K562 (cell line): Measurements from ENCODE around the gene SOHLH1. TPM values are rescaled to one million over a fixed set of nuclear protein-coding genes. Genes with fewer than 3 reads are reported as not detected.

ENCODE experiments used
- ATAC-seq: fragments of 200-7000 bp; cut with Tn5 transposase; 3 replicates; pipeline ENCODE4 v1.9.1; 2020; ENCODE audit warnings: moderate library complexity
- BruUV-seq: library from RNA; stranded (reverse); fragments of 400-500 nt; replicated peaks from 2 replicates; lab custom pipeline; 2021; lab: Mats Ljungman, UMichigan
- CTCF ChIA-PET: fragments of 300-600 bp; formaldehyde crosslinking; extraction: SDS; loops from one replicate; lab custom pipeline; 2021; ENCODE audit warnings: low intra/inter-chr PET ratio; lab: Yijun Ruan, JAX
- POLR2A ChIA-PET: fragments of 300-600, 350-650 bp; sonication (Branson Sonifier 250); formaldehyde crosslinking; extraction: SDS; loops from one replicate; lab custom pipeline; 2021; ENCODE audit warnings: antibody characterized with exemption, inconsistent platforms; lab: Yijun Ruan, JAX
- DNase-seq, 4 experiments: peaks; one replicate each; pipeline versions ENCODE4 v3.0.0 to v3.0.0-alpha.2; 2011 to 2018; ENCODE audit warnings: low spot score in 3 of 4, mixed read lengths in 3 of 4; ENCODE audit errors: extremely low read depth in 1 of 4
- FAIRE-seq: peaks from 2 replicates; lab custom pipeline; 2011; peaks lifted over from hg19 to GRCh38; lab: Jason Lieb, UNC
- H2AFZ ChIP-seq: 2 replicates; pipeline ENCODE4 v1.6.0; 2011; ENCODE audit warnings: low read depth, low read length, control low read depth, inconsistent platforms
- H3K27ac ChIP-seq: fragments of 200-600 bp; 3 replicates; pipeline ENCODE4 v1.8.0; 2011; ENCODE audit warnings: low read depth, mild to moderate bottlenecking, control low read depth, inconsistent platforms, low read length, moderate library complexity, mixed read lengths; ENCODE audit errors: extremely low read depth
- H3K27me3 ChIP-seq, 2 experiments: fragments of 300-600 bp in 1 of 2; 2 replicates in 1 of 2; 3 replicates in 1 of 2; pipeline versions ENCODE4 v1.6.0 to v1.8.0; 2011; ENCODE audit warnings: inconsistent platforms in 2 of 2, low read length in 2 of 2, mild to moderate bottlenecking in 1 of 2, mixed read lengths in 1 of 2, moderate library complexity in 1 of 2; ENCODE audit not compliant: control insufficient read depth in 2 of 2, insufficient read depth in 2 of 2
- H3K36me3 ChIP-seq: fragments of 300-600 bp; 3 replicates; pipeline ENCODE4 v1.8.0; 2011; ENCODE audit warnings: mild to moderate bottlenecking, low read length, inconsistent platforms; ENCODE audit not compliant: control insufficient read depth, insufficient read depth
- H3K4me1 ChIP-seq, 2 experiments: fragments of 200-600 bp in 1 of 2; replicated peaks in 1 of 2; 2 replicates in 1 of 2; 3 replicates in 1 of 2; pipeline versions ENCODE4 v1.5.1 to v1.8.0; 2011; ENCODE audit warnings: inconsistent platforms in 2 of 2, low read length in 2 of 2, mild to moderate bottlenecking in 1 of 2, mixed read lengths in 1 of 2, moderate library complexity in 1 of 2; ENCODE audit not compliant: control insufficient read depth in 2 of 2, insufficient read depth in 2 of 2
- H3K4me2 ChIP-seq: 2 replicates; pipeline ENCODE4 v1.6.1; 2011; ENCODE audit warnings: low read length, control low read depth, inconsistent platforms, mixed read lengths; ENCODE audit not compliant: insufficient read depth
- H3K4me3 ChIP-seq: fragments of 200-600 bp; sonication (generic), shearing (Covaris generic); 2 replicates; pipeline ENCODE4 v1.5.1; 2016; ENCODE audit warnings: control low read depth, inconsistent platforms
- H3K79me2 ChIP-seq: fragments of 200-600 bp; 3 replicates; pipeline ENCODE4 v1.8.0; 2011; ENCODE audit warnings: low read length, inconsistent platforms; ENCODE audit not compliant: control insufficient read depth, insufficient read depth
- H3K9ac ChIP-seq, 2 experiments: 2 replicates each; pipeline versions ENCODE4 v1.6.0 to v1.6.1; 2011; ENCODE audit warnings: low read depth in 2 of 2, low read length in 2 of 2, control low read depth in 1 of 2, inconsistent platforms in 1 of 2, mild to moderate bottlenecking in 1 of 2, mixed read lengths in 1 of 2; ENCODE audit not compliant: insufficient read depth in 1 of 2
- H3K9me1 ChIP-seq: one replicate; pipeline ENCODE4 v1.6.0; 2011; ENCODE audit warnings: inconsistent platforms, mild to moderate bottlenecking, low read length, moderate library complexity; ENCODE audit not compliant: control insufficient read depth, insufficient read depth
- H3K9me3 ChIP-seq: replicated peaks from 2 replicates; pipeline ENCODE4 v1.5.1; 2011; ENCODE audit warnings: low read depth, low read length, inconsistent platforms; ENCODE audit not compliant: control insufficient read depth, insufficient read depth
- H4K20me1 ChIP-seq: replicated peaks from 2 replicates; pipeline ENCODE4 v1.6.1; 2011; ENCODE audit warnings: low read length, inconsistent platforms, mixed read lengths; ENCODE audit not compliant: control insufficient read depth, insufficient read depth
- GABPA ChIP-seq: fragments of 200-800 bp; sonication (Bioruptor generic); conservative IDR thresholded peaks from 2 replicates; pipeline ENCODE4 v1.6.1; 2016; ENCODE audit warnings: low read depth, missing genetic modification characterization, missing compliant biosample characterization
- PYGO2 ChIP-seq: fragments of 450-650 bp; IDR thresholded peaks from 2 replicates; pipeline ENCODE4 v1.6.1; 2016; ENCODE audit warnings: mild to moderate bottlenecking, missing genetic modification characterization, moderate library complexity, missing compliant biosample characterization
- YY1 ChIP-seq, 3 experiments: IDR thresholded peaks; 2 replicates each; pipeline ENCODE4 v1.6.1; 2011; ENCODE audit warnings: low read length in 2 of 3, mild to moderate bottlenecking in 2 of 3, moderate library complexity in 2 of 3, borderline replicate concordance in 1 of 3, control low read depth in 1 of 3, low read depth in 1 of 3; ENCODE audit not compliant: insufficient read depth in 3 of 3, insufficient replicate concordance in 2 of 3, control insufficient read depth in 1 of 3, insufficient read length in 1 of 3; ENCODE audit errors: extremely low read depth in 1 of 3
- ZNF324 ChIP-seq: fragments of 250-450 bp; sonication (Bioruptor Pico); IDR thresholded peaks from 2 replicates; pipeline ENCODE4 v1.4.0; 2020; ENCODE audit warnings: mild to moderate bottlenecking
- ZNF668 ChIP-seq: fragments of 250-450 bp; sonication (Bioruptor Pico); IDR thresholded peaks from 2 replicates; pipeline ENCODE4 v1.8.0; 2022; ENCODE audit warnings: mild to moderate bottlenecking, inconsistent platforms
- WGBS: fragments of 100-300 bp; shearing (Covaris generic); methylation state at CpG from one replicate; pipeline ENCODE4 v1.1.6; 2016; ENCODE audit warnings: low coverage, mixed read lengths; ENCODE audit not compliant: insufficient coverage; ENCODE audit errors: missing lambda C conversion rate; 5-methylcytosine and 5-hydroxymethylcytosine counted together
- in situ Hi-C: fragments of 300-500 bp; cut with MboI; formaldehyde crosslinking; loops from 4 replicates; pipeline ENCODE4 v1.15.0; 2018; ENCODE audit warnings: inconsistent platforms, mixed read lengths
- intact Hi-C: fragments of 100-400 bp; cut with micrococcal nuclease; formaldehyde crosslinking; loops from 2 replicates; pipeline ENCODE4 v1.14.2; 2022
- polyA plus RNA-seq, 8 experiments: library from polyadenylated mRNA; depleted of rRNA in 4 of 8; stranded (reverse) in 5 of 8; unstranded in 3 of 8; fragments of >200 nt; fragmentation: Nextera tagmentation in 2 of 8; fragmentation: Illumina TruSeq in 1 of 8; extraction: Ambion mirVana in 2 of 8; extraction: Trizol in 1 of 8; gene quantifications; 2 replicates each; pipeline versions ENCODE4 v1.2.1 to v1.2.3, GENCODE V29; 2011 to 2014; ENCODE audit warnings: inconsistent platforms in 1 of 8, missing spikeins in 1 of 8
- total RNA-seq, 7 experiments: library from RNA; depleted of rRNA in 6 of 7; stranded (reverse); fragments of >200 nt in 6 of 7; fragmentation: Illumina TruSeq in 2 of 7; extraction: Trizol in 2 of 7; gene quantifications; 2 replicates each; pipeline versions ENCODE4 v1.2.1 to v1.2.3, GENCODE V29; 2011 to 2021; ENCODE audit warnings: low replicate concordance in 1 of 7
- TF ChIP-seq, protein P1 (sequence below): fragments of 250-450 bp; sonication (Bioruptor Pico); IDR thresholded peaks from 2 replicates; pipeline ENCODE4 v1.4.0; 2020
- TF ChIP-seq, protein P2 (sequence below), 2 experiments: fragments of 450-650 bp; formaldehyde crosslinking in 1 of 2; IDR thresholded peaks; 2 replicates each; pipeline versions ENCODE4 v1.4.0 to v1.6.1; 2014 to 2020; ENCODE audit warnings: mild to moderate bottlenecking in 2 of 2, borderline replicate concordance in 1 of 2, low read depth in 1 of 2

Gene SOHLH1
- total and polyA plus RNA-seq, 9 of the 15 experiments (the other 6 are each of a cell fraction or from before 2014, with no cell fraction given): 0.17 to 0.41 (median 0.29) TPM; not detected in 6

- TF ChIP-seq YY1 (IDR thresholded peaks at IDR 0.05; ENCODE audit: borderline replicate concordance in 1 of 3, control insufficient read depth in 1 of 3, extremely low read depth in 1 of 3, insufficient read depth in 3 of 3, insufficient read length in 1 of 3, insufficient replicate concordance in 2 of 3, low read depth in 1 of 3, low read length in 2 of 3): no peak
- TF ChIP-seq, protein P1, sequence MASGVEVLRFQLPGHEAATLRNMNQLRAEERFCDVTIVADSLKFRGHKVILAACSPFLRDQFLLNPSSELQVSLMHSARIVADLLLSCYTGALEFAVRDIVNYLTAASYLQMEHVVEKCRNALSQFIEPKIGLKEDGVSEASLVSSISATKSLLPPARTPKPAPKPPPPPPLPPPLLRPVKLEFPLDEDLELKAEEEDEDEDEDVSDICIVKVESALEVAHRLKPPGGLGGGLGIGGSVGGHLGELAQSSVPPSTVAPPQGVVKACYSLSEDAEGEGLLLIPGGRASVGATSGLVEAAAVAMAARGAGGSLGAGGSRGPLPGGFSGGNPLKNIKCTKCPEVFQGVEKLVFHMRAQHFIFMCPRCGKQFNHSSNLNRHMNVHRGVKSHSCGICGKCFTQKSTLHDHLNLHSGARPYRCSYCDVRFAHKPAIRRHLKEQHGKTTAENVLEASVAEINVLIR (CRISPR knock-in tag): no peak
Observed at GRCh38 chr9:135717410-135717809, 18.1 kb upstream of the SOHLH1 start (continued).

DNA sequence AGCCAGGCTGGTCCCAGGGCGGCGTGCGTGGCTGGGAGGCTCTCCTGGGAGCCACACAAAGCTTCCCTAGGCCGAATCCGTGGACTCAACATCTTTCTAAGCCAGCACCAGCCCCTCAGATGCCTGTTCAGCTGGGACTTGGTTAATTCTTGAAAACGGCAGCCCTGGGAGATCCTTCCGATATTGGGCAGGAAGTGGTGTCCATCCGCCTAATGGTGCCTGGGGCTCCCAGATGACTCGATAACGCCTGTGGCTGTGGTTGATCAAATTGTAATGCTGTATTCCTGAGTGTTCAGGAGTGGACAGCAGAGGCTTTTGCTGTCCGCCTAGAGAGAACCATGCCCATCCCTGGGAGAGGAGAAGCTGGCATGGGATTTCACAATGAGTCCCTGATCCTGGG, 16.8 kb upstream of the SOHLH1 start:
- 4% methylated on average over 11 of the region's 11 CpGs for WGBS
- Histone ChIP-seq H3K27ac (no peak overlapping the region), H3K9me3 (no peaks in the 10 kb centered on the region), H3K4me1 (peaks cover 0 to 10% of the 10 kb centered on the region in 2 experiments; a peak in 2 of 5 replicates), H3K36me3 (no peaks in the 10 kb centered on the region), H2AFZ (no peak overlapping the region), H4K20me1 (peaks cover 11% of the 10 kb centered on the region), H3K79me2 (no peaks in the 10 kb centered on the region), H3K4me3 (no peak overlapping the region), H3K9ac (no peak overlapping the region), H3K4me2 (no peak overlapping the region), H3K9me1 (no peaks in the 10 kb centered on the region), H3K27me3 (peaks cover 17 to 75% of the 10 kb centered on the region in 2 experiments; a peak in 4 of 5 replicates)
- no peak for TF ChIP-seq ZNF668 (CRISPR knock-in tag)
- TF ChIP-seq ZNF324 (CRISPR knock-in tag): no peak
- no peak for TF ChIP-seq PYGO2 (tag)
- TF ChIP-seq GABPA (tag): 0 out of 2 replicates have a peak, but pooled peaks have one; percentile 20
- TF ChIP-seq, protein P2, sequence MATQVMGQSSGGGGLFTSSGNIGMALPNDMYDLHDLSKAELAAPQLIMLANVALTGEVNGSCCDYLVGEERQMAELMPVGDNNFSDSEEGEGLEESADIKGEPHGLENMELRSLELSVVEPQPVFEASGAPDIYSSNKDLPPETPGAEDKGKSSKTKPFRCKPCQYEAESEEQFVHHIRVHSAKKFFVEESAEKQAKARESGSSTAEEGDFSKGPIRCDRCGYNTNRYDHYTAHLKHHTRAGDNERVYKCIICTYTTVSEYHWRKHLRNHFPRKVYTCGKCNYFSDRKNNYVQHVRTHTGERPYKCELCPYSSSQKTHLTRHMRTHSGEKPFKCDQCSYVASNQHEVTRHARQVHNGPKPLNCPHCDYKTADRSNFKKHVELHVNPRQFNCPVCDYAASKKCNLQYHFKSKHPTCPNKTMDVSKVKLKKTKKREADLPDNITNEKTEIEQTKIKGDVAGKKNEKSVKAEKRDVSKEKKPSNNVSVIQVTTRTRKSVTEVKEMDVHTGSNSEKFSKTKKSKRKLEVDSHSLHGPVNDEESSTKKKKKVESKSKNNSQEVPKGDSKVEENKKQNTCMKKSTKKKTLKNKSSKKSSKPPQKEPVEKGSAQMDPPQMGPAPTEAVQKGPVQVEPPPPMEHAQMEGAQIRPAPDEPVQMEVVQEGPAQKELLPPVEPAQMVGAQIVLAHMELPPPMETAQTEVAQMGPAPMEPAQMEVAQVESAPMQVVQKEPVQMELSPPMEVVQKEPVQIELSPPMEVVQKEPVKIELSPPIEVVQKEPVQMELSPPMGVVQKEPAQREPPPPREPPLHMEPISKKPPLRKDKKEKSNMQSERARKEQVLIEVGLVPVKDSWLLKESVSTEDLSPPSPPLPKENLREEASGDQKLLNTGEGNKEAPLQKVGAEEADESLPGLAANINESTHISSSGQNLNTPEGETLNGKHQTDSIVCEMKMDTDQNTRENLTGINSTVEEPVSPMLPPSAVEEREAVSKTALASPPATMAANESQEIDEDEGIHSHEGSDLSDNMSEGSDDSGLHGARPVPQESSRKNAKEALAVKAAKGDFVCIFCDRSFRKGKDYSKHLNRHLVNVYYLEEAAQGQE (IDR thresholded peaks at IDR 0.05; ENCODE audit: borderline replicate concordance): no peak; the same call in 1 of the 2 replicates
- TF ChIP-seq, protein P2 (CRISPR knock-in tag; IDR thresholded peaks at IDR 0.05; ENCODE audit: low read depth): peak; percentile 80
- CTCF ChIA-PET: no interaction called here
- ATAC-seq: no peak
- no peak for DNase-seq
- FAIRE-seq: no peak
- intact Hi-C loops: no loop called here
- in situ Hi-C loops: no loop called here
- no TSS peak for BruUV-seq
- POLR2A ChIA-PET: interaction anchor here (1.3 kb wide), 1 partner anchor 12 kb away, joined by 3 read pairs; no protein-coding TSS in a partner anchor
